ENCODE results near the gene OSBP. TPM values are rescaled to one million over a fixed set of nuclear protein-coding genes. Genes with fewer than 3 reads are reported as not detected.

The OSBP gene
- total RNA-seq, 1 donor from 2014 or later = 40.1 TPM

- H3K9me3 Mint-ChIP-seq = no peaks in the 10 kb centered on the region
- H3K4me1 Mint-ChIP-seq = no peaks in the 10 kb centered on the region
- no peaks in the 10 kb centered on the region for H3K27me3 Mint-ChIP-seq
- intact Hi-C loops (cut with micrococcal nuclease) = no loop called here
- H3K4me3 Mint-ChIP-seq = no peak overlapping the region
- peaks cover 67% of the 10 kb centered on the region for H3K36me3 Mint-ChIP-seq (ENCODE audit: low read depth)
- DNase-seq = no peak
- no peak overlapping the region for H3K27ac Mint-ChIP-seq
Observed at GRCh38 chr11:59578369-59578768, 37.2 kb downstream of the OSBP start.

DNA sequence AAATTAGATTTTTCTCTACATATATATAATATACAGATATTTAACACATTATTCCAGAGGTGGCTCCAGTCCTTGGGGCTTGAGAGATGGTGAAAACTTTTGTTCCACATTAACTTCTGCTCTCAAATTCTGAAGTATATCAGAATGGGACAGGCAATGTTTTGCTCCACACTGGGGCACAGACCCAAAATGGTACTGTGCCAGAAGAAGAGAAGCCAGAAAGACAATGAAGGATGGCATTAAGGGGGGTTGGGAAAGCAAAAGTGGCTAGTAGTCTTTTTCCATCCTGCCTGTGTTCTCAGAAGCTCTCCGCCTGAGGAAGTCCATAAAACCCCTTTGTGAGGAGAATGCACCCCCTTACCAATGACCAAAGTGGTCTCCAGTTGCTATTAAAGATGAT, 40.1 kb downstream of the OSBP start:
- no peaks in the 10 kb centered on the region for H3K4me1 Mint-ChIP-seq
- intact Hi-C loops (cut with micrococcal nuclease) = no loop called here
- H3K36me3 Mint-ChIP-seq (ENCODE audit: low read depth) = peaks cover 55% of the 10 kb centered on the region
- DNase-seq = no peak
- H3K9me3 Mint-ChIP-seq = no peaks in the 10 kb centered on the region
- no peak overlapping the region for H3K27ac Mint-ChIP-seq
- H3K4me3 Mint-ChIP-seq = no peak overlapping the region
- H3K27me3 Mint-ChIP-seq = no peaks in the 10 kb centered on the region

DNA sequence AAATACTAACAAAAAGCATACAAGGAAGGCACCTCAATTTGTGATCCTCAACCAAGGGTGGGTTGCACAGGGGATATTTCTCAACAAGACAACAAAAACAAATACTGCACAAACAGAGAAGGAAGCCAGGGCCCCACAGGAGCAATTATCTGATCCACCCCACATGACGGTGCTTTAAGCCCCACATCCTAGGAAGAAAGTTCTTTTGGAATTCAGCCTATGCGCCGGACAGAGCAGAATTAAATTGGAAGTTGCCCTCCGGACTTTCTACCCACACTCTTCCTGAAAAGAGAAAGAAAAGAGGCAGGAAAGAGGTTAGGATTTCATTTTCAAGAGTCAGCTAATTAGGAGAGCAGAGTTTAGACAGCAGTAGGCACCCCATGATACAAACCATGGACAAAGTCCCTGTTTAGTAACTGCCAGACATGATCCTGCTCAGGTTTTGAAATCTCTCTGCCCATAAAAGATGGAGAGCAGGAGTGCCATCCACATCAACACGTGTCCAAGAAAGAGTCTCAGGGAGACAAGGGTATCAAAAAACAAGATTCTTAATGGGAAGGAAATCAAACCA, 40.6 kb downstream of the OSBP start:
- no peaks in the 10 kb centered on the region for H3K27me3 Mint-ChIP-seq
- DNase-seq = no peak
- intact Hi-C loops (cut with micrococcal nuclease) = no loop called here
- no peaks in the 10 kb centered on the region for H3K9me3 Mint-ChIP-seq
- H3K4me1 Mint-ChIP-seq = no peaks in the 10 kb centered on the region
- H3K4me3 Mint-ChIP-seq = no peak overlapping the region
- peaks cover 50% of the 10 kb centered on the region for H3K36me3 Mint-ChIP-seq (ENCODE audit: low read depth)
- H3K27ac Mint-ChIP-seq = no peak overlapping the region

DNA sequence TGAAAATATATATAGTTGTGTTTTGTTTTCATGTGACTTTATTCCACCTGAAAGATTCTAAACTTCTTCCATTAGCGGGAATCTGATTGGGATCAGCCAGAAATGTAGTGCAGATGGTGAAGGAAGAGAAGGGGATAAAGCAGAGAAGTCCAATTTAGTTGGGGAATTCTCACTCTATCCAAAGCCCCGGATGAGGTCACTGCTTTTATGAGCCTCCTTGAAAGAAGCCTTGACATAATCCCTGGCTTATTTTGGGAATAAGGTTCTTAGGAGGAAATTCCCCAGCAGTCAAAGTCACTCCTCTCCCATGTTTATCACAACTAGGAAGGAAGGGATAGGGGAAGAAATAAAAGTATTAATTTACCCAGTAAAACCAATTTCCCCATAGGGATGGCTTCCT, 41.1 kb downstream of the OSBP start:
- Mint-ChIP-seq H3K27ac (no peak overlapping the region), H3K9me3 (no peaks in the 10 kb centered on the region), H3K4me3 (no peak overlapping the region), H3K4me1 (no peaks in the 10 kb centered on the region), H3K36me3 (ENCODE audit: low read depth) (peaks cover 44% of the 10 kb centered on the region), H3K27me3 (no peaks in the 10 kb centered on the region)
- intact Hi-C loops (cut with micrococcal nuclease) = no loop called here
- no peak for DNase-seq

DNA sequence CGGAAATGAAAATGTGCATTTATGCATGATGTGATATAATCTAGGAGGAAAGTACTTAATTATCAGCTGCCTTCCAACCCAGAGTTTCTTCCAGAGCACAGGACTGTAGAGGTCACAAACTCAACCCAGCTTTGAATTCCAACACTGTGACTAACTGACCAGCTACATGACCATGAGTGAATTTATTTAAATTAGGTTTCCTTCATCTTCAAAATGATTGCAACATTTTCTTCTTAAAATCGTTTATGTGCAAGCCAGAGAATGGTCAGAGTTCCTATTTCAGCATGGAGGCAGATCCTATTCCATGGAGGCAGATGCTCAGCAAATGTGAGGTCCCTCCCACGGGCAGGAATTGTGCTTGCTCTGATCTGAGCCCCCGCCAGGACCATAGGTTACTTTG, 42.4 kb downstream of the OSBP start:
- Mint-ChIP-seq H3K9me3 (no peaks in the 10 kb centered on the region), H3K27ac (no peak overlapping the region), H3K4me3 (no peak overlapping the region), H3K4me1 (no peaks in the 10 kb centered on the region), H3K36me3 (ENCODE audit: low read depth) (peaks cover 34% of the 10 kb centered on the region), H3K27me3 (no peaks in the 10 kb centered on the region)
- intact Hi-C loops (cut with micrococcal nuclease) = no loop called here
- DNase-seq = no peak

- Mint-ChIP-seq H3K27ac (no peak overlapping the region), H3K4me3 (no peak overlapping the region)
- intact Hi-C loops (cut with micrococcal nuclease) = no loop called here
Observed at GRCh38 chr11:59572091-59572490, 43.5 kb downstream of the OSBP start.

DNA sequence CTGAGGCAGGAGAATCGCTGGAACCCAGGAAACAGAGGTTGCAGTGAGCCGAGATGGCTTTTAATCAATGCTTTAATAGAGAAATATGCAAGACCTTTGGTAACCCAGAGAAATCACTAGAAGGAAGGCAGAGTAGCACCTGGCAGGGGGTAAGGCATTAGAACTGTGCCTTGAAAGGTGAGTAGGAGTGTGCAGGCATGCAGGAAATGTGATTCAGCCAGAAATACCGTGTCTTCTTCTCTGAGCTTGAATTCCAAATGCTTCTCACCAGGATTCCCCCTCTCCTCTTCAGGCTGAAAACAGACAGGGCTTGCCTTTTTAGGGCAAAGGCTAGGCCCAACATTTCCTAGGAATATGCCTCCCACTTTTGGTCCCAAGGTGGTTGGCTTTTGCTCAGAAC, 53.3 kb downstream of the OSBP start:
- peaks cover 2% of the 10 kb centered on the region for H3K36me3 Mint-ChIP-seq (ENCODE audit: low read depth)
- no peak for DNase-seq
- intact Hi-C loops (cut with micrococcal nuclease) = no loop called here
- H3K4me3 Mint-ChIP-seq = no peak overlapping the region
- peaks cover 36% of the 10 kb centered on the region for H3K4me1 Mint-ChIP-seq
- peak overlapping the region; percentile 1 for H3K27ac Mint-ChIP-seq
- no peaks in the 10 kb centered on the region for H3K9me3 Mint-ChIP-seq
- H3K27me3 Mint-ChIP-seq = peaks cover 3% of the 10 kb centered on the region

More at GRCh38 chr11:59572091-59572490, 43.5 kb downstream of the OSBP start:
- Mint-ChIP-seq H3K9me3 (no peaks in the 10 kb centered on the region), H3K4me1 (no peaks in the 10 kb centered on the region), H3K36me3 (ENCODE audit: low read depth) (peaks cover 26% of the 10 kb centered on the region), H3K27me3 (no peaks in the 10 kb centered on the region)
- no peak for DNase-seq

- Mint-ChIP-seq H3K9me3 (no peaks in the 10 kb centered on the region), H3K27me3 (peaks cover 6% of the 10 kb centered on the region), H3K27ac (peak overlapping the region; percentile 96), H3K4me1 (peaks cover 46% of the 10 kb centered on the region), H3K4me3 (peak overlapping the region; percentile 89), H3K36me3 (ENCODE audit: low read depth) (peaks cover 2% of the 10 kb centered on the region)
- intact Hi-C loops (cut with micrococcal nuclease) = loop anchor here (1.0 kb wide), 1 partner anchor 11 kb away; no protein-coding TSS in a partner anchor
- DNase-seq = peak; percentile 90
Observed at GRCh38 chr11:59560702-59561473, 54.7 kb downstream of the OSBP start.

- Mint-ChIP-seq H3K36me3 (ENCODE audit: low read depth) (peaks cover 2% of the 10 kb centered on the region), H3K4me3 (peak overlapping the region; percentile 89), H3K27me3 (peaks cover 10% of the 10 kb centered on the region), H3K9me3 (no peaks in the 10 kb centered on the region), H3K27ac (peak overlapping the region; percentile 96), H3K4me1 (peaks cover 46% of the 10 kb centered on the region)
- DNase-seq = peak; percentile 94
- intact Hi-C loops (cut with micrococcal nuclease) = loop anchor here (1.0 kb wide), 1 partner anchor 10 kb away; no protein-coding TSS in a partner anchor
Observed at GRCh38 chr11:59560290-59560701, 55.3 kb downstream of the OSBP start.

- Mint-ChIP-seq H3K9me3 (no peaks in the 10 kb centered on the region), H3K27ac (peak overlapping the region; percentile 96), H3K4me1 (peaks cover 46% of the 10 kb centered on the region), H3K27me3 (peaks cover 11% of the 10 kb centered on the region), H3K4me3 (peak overlapping the region; percentile 89), H3K36me3 (ENCODE audit: low read depth) (peaks cover 2% of the 10 kb centered on the region)
- intact Hi-C loops (cut with micrococcal nuclease) = loop anchor here (1.0 to 10.0 kb wide), 4 partner anchors 10 to 453 kb away; partner anchors contain the start of genes FAM111A, FAM111B and STX3
- no peak for DNase-seq
Observed at GRCh38 chr11:59559886-59560285, 55.7 kb downstream of the OSBP start.

DNA sequence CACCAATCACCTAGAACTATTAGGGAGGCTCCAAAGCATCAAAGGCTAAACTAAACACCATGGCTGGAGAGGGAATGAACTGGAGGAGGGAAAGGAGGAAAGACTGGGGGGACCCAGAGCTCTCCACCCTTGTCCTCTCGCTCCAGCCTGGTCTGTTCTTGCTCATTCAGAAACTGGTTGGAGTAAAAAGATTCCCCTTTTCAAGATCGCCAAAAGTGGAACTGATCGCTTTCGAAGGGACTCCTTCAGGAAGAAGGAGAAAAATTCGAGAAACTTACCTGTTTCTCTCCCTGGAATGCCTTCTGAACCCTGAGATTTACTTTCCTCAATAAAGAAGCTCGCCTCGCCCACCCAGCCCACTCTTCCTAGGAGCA, 57.3 kb downstream of the OSBP start:
- no peak for DNase-seq
- H3K27ac Mint-ChIP-seq = no peak overlapping the region

GRCh38 chr11:59556917-59557348, 58.6 kb downstream of the OSBP start:
- DNase-seq = peak; percentile 71
- Mint-ChIP-seq H3K27me3 (peaks cover 17% of the 10 kb centered on the region), H3K36me3 (ENCODE audit: low read depth) (peaks cover 2% of the 10 kb centered on the region), H3K4me3 (peak overlapping the region; percentile 83), H3K9me3 (no peaks in the 10 kb centered on the region), H3K4me1 (peaks cover 40% of the 10 kb centered on the region), H3K27ac (peak overlapping the region; percentile 88)
- intact Hi-C loops (cut with micrococcal nuclease) = loop anchor here (1.0 to 10.0 kb wide), 5 partner anchors 9 to 450 kb away; partner anchors contain the start of genes FAM111A, FAM111B and STX3

More for the DNA sequence above, 57.3 kb downstream of the OSBP start:
- intact Hi-C loops (cut with micrococcal nuclease) = loop anchor here (5.0 to 10.0 kb wide), 3 partner anchors 199 to 451 kb away; partner anchors contain the start of genes FAM111A, FAM111B and STX3
- Mint-ChIP-seq H3K4me3 (peak overlapping the region; percentile 83), H3K36me3 (ENCODE audit: low read depth) (peaks cover 2% of the 10 kb centered on the region), H3K9me3 (no peaks in the 10 kb centered on the region), H3K27me3 (peaks cover 14% of the 10 kb centered on the region), H3K4me1 (peaks cover 45% of the 10 kb centered on the region)

DNA sequence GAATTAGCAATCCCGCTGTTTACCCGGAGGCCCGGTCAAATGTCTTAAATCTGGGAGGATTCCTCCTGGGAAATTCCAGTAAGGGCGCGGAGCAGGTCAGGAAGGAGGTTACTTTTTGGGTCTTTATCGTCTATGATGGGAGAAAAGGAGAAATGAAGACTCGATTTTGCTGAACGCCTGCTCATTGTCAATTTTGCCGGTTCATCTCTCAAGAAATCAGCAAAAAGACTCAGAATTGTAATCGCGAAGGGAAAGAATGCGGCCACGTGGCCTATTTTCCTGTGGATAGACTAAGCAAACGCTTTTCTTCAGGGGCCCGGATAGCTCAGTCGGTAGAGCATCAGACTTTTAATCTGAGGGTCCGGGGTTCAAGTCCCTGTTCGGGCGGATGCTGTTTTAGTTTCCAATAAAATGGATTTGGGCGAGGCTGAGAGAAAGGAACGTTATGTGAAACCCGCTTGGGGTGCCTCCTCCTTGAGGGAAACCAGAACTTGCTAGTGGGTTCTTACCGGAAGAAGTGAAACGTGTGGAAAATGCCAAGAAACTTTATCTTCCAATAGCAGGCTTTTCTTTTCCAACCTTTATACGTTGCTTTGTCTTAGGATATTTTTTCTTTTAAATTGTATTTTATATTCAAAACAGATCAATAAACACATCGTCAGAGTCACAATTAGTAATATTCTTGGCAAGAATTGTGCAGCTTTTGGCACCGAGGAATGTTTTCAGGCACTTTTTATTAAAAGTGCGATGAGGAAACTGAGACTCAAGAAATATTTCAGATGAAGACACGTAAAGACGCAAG, 59.3 kb downstream of the OSBP start:
- Mint-ChIP-seq H3K4me1 (peaks cover 41% of the 10 kb centered on the region), H3K4me3 (peak overlapping the region; percentile 83), H3K36me3 (ENCODE audit: low read depth) (peaks cover 2% of the 10 kb centered on the region), H3K9me3 (no peaks in the 10 kb centered on the region), H3K27ac (peak overlapping the region; percentile 88), H3K27me3 (peaks cover 17% of the 10 kb centered on the region)
- intact Hi-C loops (cut with micrococcal nuclease) = loop anchor here (2.0 to 10.0 kb wide), 4 partner anchors 60 to 449 kb away; partner anchors contain the start of genes FAM111A, FAM111B and STX3
- peak; percentile 88 for DNase-seq
